Right atrium auricular region (tissue), 2 donors: Measurements from ENCODE around the gene SPRY4. TPM values are rescaled to one million over a fixed set of nuclear protein-coding genes. Genes with fewer than 3 reads are reported as not detected.
A peak's percentile ranks its signal among the peaks of the same experiment; 100 is the strongest.

Experiments
- DNase-seq: peaks from one replicate; pipeline ENCODE4 v3.0.0-alpha.2; 2019; ENCODE audit warnings: low spot score
- H3K27ac ChIP-seq, 2 donors: fragments of 200-600 bp; sonication (generic); 1 replicate in 1 of 2; 2 replicates in 1 of 2; pipeline ENCODE4 v1.5.1; 2016 to 2019
- H3K27me3 ChIP-seq, 2 donors: fragments of 200-600 bp; sonication (generic); one replicate each; pipeline versions ENCODE4 v1.5.1 to v1.6.0; 2017 to 2019
- H3K36me3 ChIP-seq: fragments of 200-600 bp; sonication (generic); one replicate; pipeline ENCODE4 v1.5.1; 2016
- H3K4me1 ChIP-seq, 2 donors: fragments of 200-600 bp; sonication (generic); one replicate each; pipeline versions ENCODE4 v1.5.1 to v1.6.0; 2017 to 2019
- H3K4me3 ChIP-seq, 2 donors: fragments of 200-600 bp; sonication (generic); 1 replicate in 1 of 2; 2 replicates in 1 of 2; pipeline ENCODE4 v1.5.1; 2017 to 2019; ENCODE audit warnings: mild to moderate bottlenecking in 1 of 2, moderate library complexity in 1 of 2
- H3K9me3 ChIP-seq, 2 donors: fragments of 200-600 bp; sonication (generic); one replicate each; pipeline ENCODE4 v1.5.1; 2019
- total RNA-seq, 2 donors: library from RNA; depleted of rRNA; stranded (reverse); fragments of >200 nt; gene quantifications; one replicate each; pipeline ENCODE4 v1.1.0, GENCODE V29; 2016
- TF ChIP-seq, protein P1 (sequence below), 2 donors: fragments of 200-600 bp; sonication (generic); IDR thresholded peaks; one replicate each; pipeline ENCODE4 v1.5.1; 2019; ENCODE audit warnings: antibody characterized with exemption in 2 of 2

The SPRY4 gene
- total RNA-seq, 2 donors from 2014 or later, result 19.9 to 33.7 TPM

DNA sequence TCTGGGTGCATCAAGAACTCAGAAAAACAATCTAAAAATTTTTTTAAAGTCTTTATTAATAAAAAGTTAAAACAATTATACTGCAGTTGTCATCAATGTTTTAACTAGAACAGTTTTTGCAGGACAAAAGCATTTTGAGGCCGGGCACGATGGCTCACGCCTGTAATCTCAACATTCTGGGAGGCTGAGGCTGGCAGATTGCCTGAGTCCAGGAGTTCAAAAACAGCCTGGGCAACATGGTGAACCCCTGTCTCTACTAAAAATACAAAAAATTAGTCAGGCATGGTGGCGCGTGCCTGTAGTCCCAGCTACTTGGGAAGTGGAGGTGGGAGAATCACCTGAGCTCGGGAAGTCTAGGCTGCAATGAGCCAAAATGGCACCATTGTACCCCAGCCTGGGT lies 5.2 kb upstream of the SPRY4 start:
- Histone ChIP-seq H3K36me3 (no peaks in the 10 kb centered on the region), H3K9me3 (no peaks in the 10 kb centered on the region), H3K27me3 (no peaks in the 10 kb centered on the region), H3K4me3 (no peak overlapping the region), H3K4me1 (peaks cover 0 to 29% of the 10 kb centered on the region in 2 donors), H3K27ac (no peak overlapping the region)
- DNase-seq, result no peak
- TF ChIP-seq, protein P1, sequence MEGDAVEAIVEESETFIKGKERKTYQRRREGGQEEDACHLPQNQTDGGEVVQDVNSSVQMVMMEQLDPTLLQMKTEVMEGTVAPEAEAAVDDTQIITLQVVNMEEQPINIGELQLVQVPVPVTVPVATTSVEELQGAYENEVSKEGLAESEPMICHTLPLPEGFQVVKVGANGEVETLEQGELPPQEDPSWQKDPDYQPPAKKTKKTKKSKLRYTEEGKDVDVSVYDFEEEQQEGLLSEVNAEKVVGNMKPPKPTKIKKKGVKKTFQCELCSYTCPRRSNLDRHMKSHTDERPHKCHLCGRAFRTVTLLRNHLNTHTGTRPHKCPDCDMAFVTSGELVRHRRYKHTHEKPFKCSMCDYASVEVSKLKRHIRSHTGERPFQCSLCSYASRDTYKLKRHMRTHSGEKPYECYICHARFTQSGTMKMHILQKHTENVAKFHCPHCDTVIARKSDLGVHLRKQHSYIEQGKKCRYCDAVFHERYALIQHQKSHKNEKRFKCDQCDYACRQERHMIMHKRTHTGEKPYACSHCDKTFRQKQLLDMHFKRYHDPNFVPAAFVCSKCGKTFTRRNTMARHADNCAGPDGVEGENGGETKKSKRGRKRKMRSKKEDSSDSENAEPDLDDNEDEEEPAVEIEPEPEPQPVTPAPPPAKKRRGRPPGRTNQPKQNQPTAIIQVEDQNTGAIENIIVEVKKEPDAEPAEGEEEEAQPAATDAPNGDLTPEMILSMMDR (IDR thresholded peaks at IDR 0.05), result no peak

DNA sequence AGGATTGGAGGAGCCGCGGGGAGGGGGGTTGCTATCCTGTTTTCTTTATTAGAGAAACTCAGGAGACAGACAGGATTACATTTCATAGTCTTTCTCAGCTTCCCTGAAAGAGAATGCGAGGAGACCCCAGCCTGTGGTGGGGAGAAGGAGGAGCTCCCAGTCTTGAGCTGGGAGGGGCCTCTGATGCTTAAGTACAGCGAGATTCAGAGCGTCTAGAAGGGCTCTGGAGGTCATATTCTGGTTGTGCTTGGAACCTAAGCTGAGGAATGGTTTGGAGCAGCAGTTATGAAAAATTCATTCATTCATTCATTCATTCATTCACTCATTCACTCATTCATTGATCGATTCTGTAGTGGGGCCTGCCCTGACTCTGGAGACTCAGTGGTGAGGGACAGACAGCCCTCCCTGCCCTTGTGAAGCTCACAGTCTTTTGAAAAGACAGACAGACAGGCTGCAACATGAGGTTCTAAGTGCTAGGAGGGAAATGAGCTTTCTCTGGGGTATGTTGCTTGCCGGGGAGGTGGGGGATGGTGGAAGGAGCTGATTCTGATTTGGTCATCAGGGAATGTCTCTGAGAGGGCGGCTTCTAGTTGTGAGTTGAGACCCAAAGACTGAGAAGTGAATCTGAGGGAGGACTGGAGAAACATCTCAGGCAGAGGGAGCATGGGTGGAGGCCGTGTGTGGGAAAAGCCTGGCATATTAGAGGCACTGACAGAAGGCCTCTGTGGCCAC lies 2.5 kb upstream of the SPRY4 start:
- peak; percentile 69 for DNase-seq
- H3K36me3 ChIP-seq, result no peaks in the 10 kb centered on the region
- TF ChIP-seq, protein P1 (IDR thresholded peaks at IDR 0.05), result no peak
- H3K27me3 ChIP-seq, result no peaks in the 10 kb centered on the region
- H3K27ac ChIP-seq, result peak overlapping the region; percentile 85 to 89
- H3K4me1 ChIP-seq, result peaks cover 0 to 40% of the 10 kb centered on the region in 2 donors
- H3K9me3 ChIP-seq, result no peaks in the 10 kb centered on the region
- H3K4me3 ChIP-seq, result no peak overlapping the region

GRCh38 chr5:142326480-142326938 lies 1.7 kb upstream of the SPRY4 start:
- H3K9me3 ChIP-seq, result no peaks in the 10 kb centered on the region
- no peaks in the 10 kb centered on the region for H3K36me3 ChIP-seq
- peaks cover 0 to 48% of the 10 kb centered on the region in 2 donors for H3K4me1 ChIP-seq
- DNase-seq, result no peak
- H3K27me3 ChIP-seq, result no peaks in the 10 kb centered on the region
- TF ChIP-seq, protein P1 (IDR thresholded peaks at IDR 0.05), result no peak
- H3K27ac ChIP-seq, result peak overlapping the region; percentile 85 to 89
- peak overlapping the region; percentile 72 to 79 for H3K4me3 ChIP-seq

GRCh38 chr5:142325725-142326479 lies 1.1 kb upstream of the SPRY4 start:
- H3K36me3 ChIP-seq, result no peaks in the 10 kb centered on the region
- TF ChIP-seq, protein P1 (IDR thresholded peaks at IDR 0.05), result no peak
- peak overlapping the region; percentile 72 to 79 for H3K4me3 ChIP-seq
- H3K27ac ChIP-seq, result peak overlapping the region; percentile 85 to 89
- H3K27me3 ChIP-seq, result no peaks in the 10 kb centered on the region
- H3K9me3 ChIP-seq, result no peaks in the 10 kb centered on the region
- DNase-seq, result peak; percentile 72
- H3K4me1 ChIP-seq, result peaks cover 0 to 54% of the 10 kb centered on the region in 2 donors

GRCh38 chr5:142324136-142324870 lies 518 bp downstream of the SPRY4 start:
- no peaks in the 10 kb centered on the region for H3K27me3 ChIP-seq
- TF ChIP-seq, protein P1 (IDR thresholded peaks at IDR 0.05), result peak in 1 of 2 donors; percentile 21
- DNase-seq, result no peak
- no peaks in the 10 kb centered on the region for H3K36me3 ChIP-seq
- peaks cover 0 to 70% of the 10 kb centered on the region in 2 donors for H3K4me1 ChIP-seq
- H3K9me3 ChIP-seq, result no peaks in the 10 kb centered on the region
- H3K4me3 ChIP-seq, result peak overlapping the region; percentile 72 to 79
- H3K27ac ChIP-seq, result peak overlapping the region; percentile 85 to 89
